ENCODE measurements around the gene TNPO3.
A peak's percentile ranks its signal among the peaks of the same experiment; 100 is the strongest.

TNPO3 gene

GRCh38 chr7:129074994-129075393 lies 20.1 kb upstream of the TNPO3 start:
- peaks cover 21% of the 10 kb centered on the region for H3K4me1 ChIP-seq (ENCODE audit: low read length)
- no peak overlapping the region for H3K27ac ChIP-seq (ENCODE audit: low read length)
- H3K4me3 ChIP-seq (ENCODE audit: low read length) = no peak overlapping the region
- TF ChIP-seq, protein P1, sequence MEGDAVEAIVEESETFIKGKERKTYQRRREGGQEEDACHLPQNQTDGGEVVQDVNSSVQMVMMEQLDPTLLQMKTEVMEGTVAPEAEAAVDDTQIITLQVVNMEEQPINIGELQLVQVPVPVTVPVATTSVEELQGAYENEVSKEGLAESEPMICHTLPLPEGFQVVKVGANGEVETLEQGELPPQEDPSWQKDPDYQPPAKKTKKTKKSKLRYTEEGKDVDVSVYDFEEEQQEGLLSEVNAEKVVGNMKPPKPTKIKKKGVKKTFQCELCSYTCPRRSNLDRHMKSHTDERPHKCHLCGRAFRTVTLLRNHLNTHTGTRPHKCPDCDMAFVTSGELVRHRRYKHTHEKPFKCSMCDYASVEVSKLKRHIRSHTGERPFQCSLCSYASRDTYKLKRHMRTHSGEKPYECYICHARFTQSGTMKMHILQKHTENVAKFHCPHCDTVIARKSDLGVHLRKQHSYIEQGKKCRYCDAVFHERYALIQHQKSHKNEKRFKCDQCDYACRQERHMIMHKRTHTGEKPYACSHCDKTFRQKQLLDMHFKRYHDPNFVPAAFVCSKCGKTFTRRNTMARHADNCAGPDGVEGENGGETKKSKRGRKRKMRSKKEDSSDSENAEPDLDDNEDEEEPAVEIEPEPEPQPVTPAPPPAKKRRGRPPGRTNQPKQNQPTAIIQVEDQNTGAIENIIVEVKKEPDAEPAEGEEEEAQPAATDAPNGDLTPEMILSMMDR (IDR thresholded peaks at IDR 0.05; ENCODE audit: low read depth, low read length) = no peak
- TF ChIP-seq EZH2phosphoT487 (IDR thresholded peaks at IDR 0.05; ENCODE audit: low read depth) = no peak
- H3K9ac ChIP-seq (ENCODE audit: low read length) = no peak overlapping the region
- H3K4me2 ChIP-seq (ENCODE audit: low read length) = no peak overlapping the region
- no peaks in the 10 kb centered on the region for H3K79me2 ChIP-seq (ENCODE audit: low read length)
- no peak overlapping the region for H2AFZ ChIP-seq (ENCODE audit: low read depth, low read length)
- no peaks in the 10 kb centered on the region for H3K9me3 ChIP-seq (ENCODE audit: insufficient read depth, low read length)
- H3K27me3 ChIP-seq (ENCODE audit: low read depth, low read length) = no peaks in the 10 kb centered on the region
- no peaks in the 10 kb centered on the region for H4K20me1 ChIP-seq (ENCODE audit: insufficient read depth, low read length)
- no peaks in the 10 kb centered on the region for H3K36me3 ChIP-seq (replicated peaks; ENCODE audit: low read depth, low read length)

GRCh38 chr7:129074361-129074871 lies 19.5 kb upstream of the TNPO3 start:
- H3K9me3 ChIP-seq (ENCODE audit: insufficient read depth, low read length) = no peaks in the 10 kb centered on the region
- no peak overlapping the region for H3K27ac ChIP-seq (ENCODE audit: low read length)
- no peaks in the 10 kb centered on the region for H3K79me2 ChIP-seq (ENCODE audit: low read length)
- peaks cover 27% of the 10 kb centered on the region for H3K4me1 ChIP-seq (ENCODE audit: low read length)
- H3K36me3 ChIP-seq (replicated peaks; ENCODE audit: low read depth, low read length) = no peaks in the 10 kb centered on the region
- no peak overlapping the region for H3K4me3 ChIP-seq (ENCODE audit: low read length)
- peaks cover 3% of the 10 kb centered on the region; the same call in 1 of the 2 replicates for H3K27me3 ChIP-seq (ENCODE audit: low read depth, low read length)
- no peak overlapping the region for H3K9ac ChIP-seq (ENCODE audit: low read length)
- TF ChIP-seq EZH2phosphoT487 (IDR thresholded peaks at IDR 0.05; ENCODE audit: low read depth) = no peak
- TF ChIP-seq, protein P1 (IDR thresholded peaks at IDR 0.05; ENCODE audit: low read depth, low read length) = no peak
- no peak overlapping the region for H3K4me2 ChIP-seq (ENCODE audit: low read length)
- H4K20me1 ChIP-seq (ENCODE audit: insufficient read depth, low read length) = no peaks in the 10 kb centered on the region
- H2AFZ ChIP-seq (ENCODE audit: low read depth, low read length) = no peak overlapping the region

DNA sequence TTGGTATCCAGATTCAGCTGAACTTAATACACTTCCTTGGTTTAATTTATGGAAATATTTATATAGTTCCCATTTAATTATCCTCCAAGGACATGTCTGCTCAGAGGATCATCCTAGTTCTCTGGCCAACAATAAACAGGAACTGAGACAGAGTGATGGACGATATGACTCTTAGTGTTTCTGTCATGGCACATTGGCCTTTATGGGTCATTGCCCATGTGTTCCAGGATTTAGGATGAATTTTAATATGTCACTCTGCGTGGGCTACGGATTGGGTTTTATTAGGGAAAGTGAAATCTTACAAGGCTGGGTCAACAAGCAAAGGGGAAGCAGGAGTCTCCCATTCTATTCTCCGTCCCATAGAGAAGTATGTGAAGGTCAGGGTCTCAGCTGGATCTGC lies 18.8 kb upstream of the TNPO3 start:
- TF ChIP-seq, protein P1 (IDR thresholded peaks at IDR 0.05; ENCODE audit: low read depth, low read length) = no peak
- no peak for TF ChIP-seq EZH2phosphoT487 (IDR thresholded peaks at IDR 0.05; ENCODE audit: low read depth)
- H3K27ac ChIP-seq (ENCODE audit: low read length) = no peak overlapping the region
- H3K4me1 ChIP-seq (ENCODE audit: low read length) = peaks cover 33% of the 10 kb centered on the region
- H3K9me3 ChIP-seq (ENCODE audit: insufficient read depth, low read length) = no peaks in the 10 kb centered on the region
- H3K4me2 ChIP-seq (ENCODE audit: low read length) = peak overlapping the region; percentile 28; the same call in 1 of the 2 replicates
- H3K4me3 ChIP-seq (ENCODE audit: low read length) = no peak overlapping the region
- no peaks in the 10 kb centered on the region for H3K36me3 ChIP-seq (replicated peaks; ENCODE audit: low read depth, low read length)
- peaks cover 5% of the 10 kb centered on the region; the same call in 1 of the 2 replicates for H3K27me3 ChIP-seq (ENCODE audit: low read depth, low read length)
- H4K20me1 ChIP-seq (ENCODE audit: insufficient read depth, low read length) = no peaks in the 10 kb centered on the region
- H3K79me2 ChIP-seq (ENCODE audit: low read length) = no peaks in the 10 kb centered on the region
- H2AFZ ChIP-seq (ENCODE audit: low read depth, low read length) = no peak overlapping the region
- no peak overlapping the region for H3K9ac ChIP-seq (ENCODE audit: low read length)

- TF ChIP-seq, protein P1 (IDR thresholded peaks at IDR 0.05; ENCODE audit: low read depth, low read length) = no peak
- no peak for TF ChIP-seq EZH2phosphoT487 (IDR thresholded peaks at IDR 0.05; ENCODE audit: low read depth)
- no peaks in the 10 kb centered on the region for H3K79me2 ChIP-seq (ENCODE audit: low read length)
- H3K4me1 ChIP-seq (ENCODE audit: low read length) = peaks cover 37% of the 10 kb centered on the region
- no peaks in the 10 kb centered on the region for H3K36me3 ChIP-seq (replicated peaks; ENCODE audit: low read depth, low read length)
- H4K20me1 ChIP-seq (ENCODE audit: insufficient read depth, low read length) = no peaks in the 10 kb centered on the region
- no peak overlapping the region for H2AFZ ChIP-seq (ENCODE audit: low read depth, low read length)
- H3K9ac ChIP-seq (ENCODE audit: low read length) = no peak overlapping the region
- H3K27me3 ChIP-seq (ENCODE audit: low read depth, low read length) = peaks cover 5% of the 10 kb centered on the region; the same call in 1 of the 2 replicates
- no peak overlapping the region for H3K27ac ChIP-seq (ENCODE audit: low read length)
- no peaks in the 10 kb centered on the region for H3K9me3 ChIP-seq (ENCODE audit: insufficient read depth, low read length)
- H3K4me2 ChIP-seq (ENCODE audit: low read length) = peak overlapping the region; percentile 50; the same call in 1 of the 2 replicates
- no peak overlapping the region for H3K4me3 ChIP-seq (ENCODE audit: low read length)
Observed at GRCh38 chr7:129073204-129073603, 18.3 kb upstream of the TNPO3 start.

All from OCI-LY3 (cell line).